ENCODE data around the gene INAVA. TPM values are rescaled to one million over a fixed set of nuclear protein-coding genes. Genes with fewer than 3 reads are reported as not detected.

The INAVA gene
- total RNA-seq, result 28.7 and 39.7 TPM in 2 replicates

GRCh38 chr1:200894712-200895442, at the start of gene INAVA:
Gene INAVA, plus strand, starts transcription at chr1:200894900. Its CDS starts 3,501 bp downstream, at chr1:200898401.
- H3K4me3 ChIP-seq (ENCODE audit: low read depth, low read length), result peak within 1 kb of the TSS; percentile 72
- no peaks in the 10 kb centered on the region for H3K27me3 ChIP-seq (ENCODE audit: control insufficient read depth, insufficient read depth, low read length)
- FAIRE-seq (peak; percentile 80), DNase-seq (ENCODE audit: low read depth) (peak; percentile 86)
- peak; percentile 52 for TF ChIP-seq CTCF (IDR thresholded peaks at IDR 0.05; ENCODE audit: insufficient read depth, low read length, severe bottlenecking)
- peaks cover 23% of the 10 kb centered on the region for H3K36me3 ChIP-seq (ENCODE audit: control insufficient read depth, insufficient read depth, low read length)

- no peaks in the 10 kb centered on the region for H3K27me3 ChIP-seq (ENCODE audit: control insufficient read depth, insufficient read depth, low read length)
- no peak overlapping the region for H3K4me3 ChIP-seq (ENCODE audit: low read depth, low read length)
- peaks cover 12% of the 10 kb centered on the region for H3K36me3 ChIP-seq (ENCODE audit: control insufficient read depth, insufficient read depth, low read length)
- DNase-seq (ENCODE audit: low read depth) (no peak), FAIRE-seq (no peak)
- TF ChIP-seq CTCF (IDR thresholded peaks at IDR 0.05; ENCODE audit: insufficient read depth, low read length, severe bottlenecking), result no peak
Measured at GRCh38 chr1:200845360-200845759, 49.3 kb upstream of the INAVA start.

GRCh38 chr1:200846398-200846797, 48.3 kb upstream of the INAVA start:
- H3K27me3 ChIP-seq (ENCODE audit: control insufficient read depth, insufficient read depth, low read length), result no peaks in the 10 kb centered on the region
- DNase-seq (ENCODE audit: low read depth), result no peak
- FAIRE-seq, result no peak
- TF ChIP-seq CTCF (IDR thresholded peaks at IDR 0.05; ENCODE audit: insufficient read depth, low read length, severe bottlenecking), result no peak
- H3K36me3 ChIP-seq (ENCODE audit: control insufficient read depth, insufficient read depth, low read length), result peaks cover 13% of the 10 kb centered on the region
- H3K4me3 ChIP-seq (ENCODE audit: low read depth, low read length), result no peak overlapping the region

GRCh38 chr1:200849430-200849829, 45.3 kb upstream of the INAVA start:
- DNase-seq (ENCODE audit: low read depth), result no peak
- H3K27me3 ChIP-seq (ENCODE audit: control insufficient read depth, insufficient read depth, low read length), result no peaks in the 10 kb centered on the region
- no peak for TF ChIP-seq CTCF (IDR thresholded peaks at IDR 0.05; ENCODE audit: insufficient read depth, low read length, severe bottlenecking)
- FAIRE-seq, result no peak
- H3K36me3 ChIP-seq (ENCODE audit: control insufficient read depth, insufficient read depth, low read length), result peaks cover 14% of the 10 kb centered on the region
- H3K4me3 ChIP-seq (ENCODE audit: low read depth, low read length), result no peak overlapping the region

- Histone ChIP-seq H3K4me3 (ENCODE audit: low read depth, low read length) (no peak overlapping the region), H3K36me3 (ENCODE audit: control insufficient read depth, insufficient read depth, low read length) (peaks cover 12% of the 10 kb centered on the region), H3K27me3 (ENCODE audit: control insufficient read depth, insufficient read depth, low read length) (no peaks in the 10 kb centered on the region)
- no peak for TF ChIP-seq CTCF (IDR thresholded peaks at IDR 0.05; ENCODE audit: insufficient read depth, low read length, severe bottlenecking)
- no peak for FAIRE-seq
- peak; percentile 56 for DNase-seq (ENCODE audit: low read depth)
Measured at GRCh38 chr1:200850554-200850953, 44.1 kb upstream of the INAVA start.

All from bronchial epithelial cell (primary cell).